ENCODE results near the gene SLPI.

The SLPI gene

DNA sequence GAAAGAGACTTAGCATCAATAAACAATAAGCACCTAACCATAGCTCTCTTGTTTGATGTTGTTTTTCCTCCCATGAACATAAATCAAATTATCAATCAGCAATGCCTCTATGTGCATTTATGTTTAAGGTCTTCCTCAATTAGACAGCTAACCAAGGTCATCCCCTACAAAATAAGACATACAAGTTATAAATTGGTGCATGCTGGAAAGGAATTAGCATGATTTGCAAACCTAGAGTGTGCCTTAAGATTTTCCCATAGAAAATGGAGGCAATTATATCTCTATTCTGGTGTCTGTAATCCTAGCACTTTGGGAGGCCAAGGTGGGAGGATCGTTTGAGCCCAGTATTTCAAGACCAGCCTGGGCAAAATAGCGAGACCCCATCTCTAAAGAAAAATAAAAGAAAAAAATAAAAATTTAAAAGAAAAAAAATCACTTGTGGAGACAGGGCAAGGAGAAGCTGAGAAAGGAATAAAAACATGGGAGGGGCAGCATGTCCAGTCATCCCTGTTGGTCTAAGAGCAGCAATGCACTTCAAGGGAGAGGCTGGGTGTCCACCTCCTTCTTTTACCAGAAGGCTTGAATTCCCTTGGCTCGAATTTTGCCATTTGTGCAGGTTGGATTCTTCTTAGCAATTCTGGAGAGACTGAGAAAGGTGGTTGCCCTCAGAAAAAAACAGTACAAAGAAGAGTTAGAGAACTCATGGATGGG is 9.3 kb upstream of the SLPI start:
- no peaks in the 10 kb centered on the region for H3K79me1 ChIP-seq (ENCODE audit: low read depth, low read length)
- no peak overlapping the region for H2BK15ac ChIP-seq (ENCODE audit: low read length)
- no peak overlapping the region for H3K18ac ChIP-seq (ENCODE audit: low read length)
- peaks cover 5 to 7% of the 10 kb centered on the region in 2 donors for H3K4me1 ChIP-seq (ENCODE audit: control insufficient read depth in 2 of 2, insufficient read depth in 1 of 2, low read depth in 1 of 2, low read length in 2 of 2)
- no peak overlapping the region for H3K27ac ChIP-seq (replicated peaks; ENCODE audit: low read length)
- H3K4ac ChIP-seq (ENCODE audit: low read length), result no peak overlapping the region
- no peaks in the 10 kb centered on the region for H3K36me3 ChIP-seq (replicated peaks in 1 of 2; ENCODE audit: control insufficient read depth in 2 of 2, insufficient read depth in 2 of 2, low read length in 2 of 2)
- no peak overlapping the region for H3K23ac ChIP-seq (ENCODE audit: low read depth, low read length, poor library complexity)
- DNase-seq (ENCODE audit: low spot score), result no peak
- no peak overlapping the region for H3K4me3 ChIP-seq (ENCODE audit: low read length in 2 of 2)
- no peak overlapping the region for H3K14ac ChIP-seq (ENCODE audit: low read length)
- no CpG with 5 or more reads among the region's 3 CpGs for WGBS, 2 donors (ENCODE audit: extremely low coverage in 2 of 2, insufficient read length in 2 of 2, insufficient replicate concordance in 1 of 2)
- H2BK12ac ChIP-seq (ENCODE audit: low read length), result no peak overlapping the region
- H3K4me2 ChIP-seq (ENCODE audit: insufficient read depth, low read length, poor library complexity, severe bottlenecking), result no peak overlapping the region
- no peak overlapping the region for H4K8ac ChIP-seq (ENCODE audit: low read depth, low read length)
- H4K91ac ChIP-seq (ENCODE audit: low read depth, low read length, poor library complexity), result no peak overlapping the region
- no peak overlapping the region for H2BK5ac ChIP-seq (ENCODE audit: low read length)
- H2AFZ ChIP-seq (ENCODE audit: low read length), result no peak overlapping the region
- H3K27me3 ChIP-seq (ENCODE audit: control insufficient read depth in 3 of 3, insufficient read depth in 3 of 3, low read depth in 1 of 3, low read length in 3 of 3), result peaks cover 0 to 5% (median 0%) of the 10 kb centered on the region in 3 experiments
- no peak overlapping the region for H3K9ac ChIP-seq (ENCODE audit: low read depth, low read length, poor library complexity)
- H2AK5ac ChIP-seq (ENCODE audit: low read depth, low read length), result no peak overlapping the region
- H3K9me3 ChIP-seq (replicated peaks in 1 of 2; ENCODE audit: control insufficient read depth in 2 of 2, insufficient read depth in 1 of 2, low read depth in 1 of 2, low read length in 2 of 2), result no peaks in the 10 kb centered on the region
- no peak overlapping the region for H2BK120ac ChIP-seq (ENCODE audit: low read depth, low read length)

DNA sequence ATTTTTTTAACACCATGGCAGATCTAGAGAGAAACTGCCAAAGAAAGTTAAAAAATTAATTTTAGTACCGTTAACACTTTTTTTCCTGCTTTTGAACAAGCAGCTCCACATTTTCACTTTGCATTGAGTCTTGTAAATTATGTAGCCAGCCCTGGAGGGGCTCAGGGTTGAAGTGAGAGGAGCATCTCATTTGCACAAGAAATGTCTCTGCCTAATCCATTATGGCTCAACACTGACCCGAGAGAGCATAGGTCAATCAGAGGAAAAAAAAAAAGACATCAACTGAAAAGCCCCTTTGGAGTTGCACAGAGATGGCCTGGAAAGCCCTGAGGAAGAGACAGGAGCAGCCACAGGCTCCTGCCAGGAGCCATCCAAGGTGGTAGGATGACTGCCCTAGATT is 4.3 kb upstream of the SLPI start:
- Histone ChIP-seq H3K9ac (ENCODE audit: low read depth, low read length, poor library complexity) (no peak overlapping the region), H3K27ac (replicated peaks; ENCODE audit: low read length) (no peak overlapping the region), H3K36me3 (replicated peaks in 1 of 2; ENCODE audit: control insufficient read depth in 2 of 2, insufficient read depth in 2 of 2, low read length in 2 of 2) (no peaks in the 10 kb centered on the region), H3K4me3 (ENCODE audit: low read length in 2 of 2) (no peak overlapping the region), H4K91ac (ENCODE audit: low read depth, low read length, poor library complexity) (no peak overlapping the region), H3K4me2 (ENCODE audit: insufficient read depth, low read length, poor library complexity, severe bottlenecking) (no peak overlapping the region), H2BK120ac (ENCODE audit: low read depth, low read length) (no peak overlapping the region), H2AK5ac (ENCODE audit: low read depth, low read length) (no peak overlapping the region), H2AFZ (ENCODE audit: low read length) (no peak overlapping the region), H4K8ac (ENCODE audit: low read depth, low read length) (no peak overlapping the region), H3K27me3 (ENCODE audit: control insufficient read depth in 3 of 3, insufficient read depth in 3 of 3, low read depth in 1 of 3, low read length in 3 of 3) (peaks cover 0 to 7% (median 0%) of the 10 kb centered on the region in 3 experiments), H3K9me3 (replicated peaks in 1 of 2; ENCODE audit: control insufficient read depth in 2 of 2, insufficient read depth in 1 of 2, low read depth in 1 of 2, low read length in 2 of 2) (no peaks in the 10 kb centered on the region), H3K4ac (ENCODE audit: low read length) (no peak overlapping the region), H3K4me1 (ENCODE audit: control insufficient read depth in 2 of 2, insufficient read depth in 1 of 2, low read depth in 1 of 2, low read length in 2 of 2) (peaks cover 12 to 17% of the 10 kb centered on the region in 2 donors), H3K79me1 (ENCODE audit: low read depth, low read length) (no peaks in the 10 kb centered on the region), H2BK5ac (ENCODE audit: low read length) (no peak overlapping the region), H2BK12ac (ENCODE audit: low read length) (no peak overlapping the region), H2BK15ac (ENCODE audit: low read length) (no peak overlapping the region), H3K23ac (ENCODE audit: low read depth, low read length, poor library complexity) (no peak overlapping the region), H3K18ac (ENCODE audit: low read length) (no peak overlapping the region), H3K14ac (ENCODE audit: low read length) (no peak overlapping the region)
- no CpG with 5 or more reads among the region's 2 CpGs for WGBS, 2 donors (ENCODE audit: extremely low coverage in 2 of 2, insufficient read length in 2 of 2, insufficient replicate concordance in 1 of 2)
- DNase-seq (ENCODE audit: low spot score), result peak; percentile 36

DNA sequence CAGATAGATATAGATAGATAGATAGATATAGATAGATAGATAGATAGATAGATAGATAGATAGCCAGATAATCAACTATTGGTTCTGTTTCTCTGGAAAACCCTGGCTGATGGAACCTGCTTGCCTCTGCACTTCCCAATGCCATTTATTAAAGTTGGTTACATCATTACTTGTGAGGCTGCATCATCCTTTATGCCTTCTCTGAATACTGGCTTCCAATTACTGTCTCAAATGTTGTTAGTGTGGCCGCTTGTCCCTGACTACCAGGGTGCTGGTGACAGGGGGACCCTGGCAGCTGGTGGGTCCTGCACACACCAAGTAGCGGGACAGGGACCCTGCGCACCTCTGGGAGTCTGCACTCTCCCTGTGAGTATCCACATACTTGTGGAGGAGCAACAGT is 3.9 kb upstream of the SLPI start:
- Histone ChIP-seq H3K4me2 (ENCODE audit: insufficient read depth, low read length, poor library complexity, severe bottlenecking) (no peak overlapping the region), H2AFZ (ENCODE audit: low read length) (no peak overlapping the region), H3K23ac (ENCODE audit: low read depth, low read length, poor library complexity) (no peak overlapping the region), H3K79me1 (ENCODE audit: low read depth, low read length) (no peaks in the 10 kb centered on the region), H3K27me3 (ENCODE audit: control insufficient read depth in 3 of 3, insufficient read depth in 3 of 3, low read depth in 1 of 3, low read length in 3 of 3) (peaks cover 0 to 8% (median 0%) of the 10 kb centered on the region in 3 experiments), H2BK120ac (ENCODE audit: low read depth, low read length) (no peak overlapping the region), H3K36me3 (replicated peaks in 1 of 2; ENCODE audit: control insufficient read depth in 2 of 2, insufficient read depth in 2 of 2, low read length in 2 of 2) (no peaks in the 10 kb centered on the region), H3K9me3 (replicated peaks in 1 of 2; ENCODE audit: control insufficient read depth in 2 of 2, insufficient read depth in 1 of 2, low read depth in 1 of 2, low read length in 2 of 2) (no peaks in the 10 kb centered on the region), H3K14ac (ENCODE audit: low read length) (no peak overlapping the region), H4K91ac (ENCODE audit: low read depth, low read length, poor library complexity) (no peak overlapping the region), H2BK12ac (ENCODE audit: low read length) (no peak overlapping the region), H3K4me1 (ENCODE audit: control insufficient read depth in 2 of 2, insufficient read depth in 1 of 2, low read depth in 1 of 2, low read length in 2 of 2) (peaks cover 12 to 17% of the 10 kb centered on the region in 2 donors), H3K4me3 (ENCODE audit: low read length in 2 of 2) (no peak overlapping the region), H3K4ac (ENCODE audit: low read length) (no peak overlapping the region), H2BK5ac (ENCODE audit: low read length) (no peak overlapping the region), H3K18ac (ENCODE audit: low read length) (peak overlapping the region; percentile 56), H4K8ac (ENCODE audit: low read depth, low read length) (no peak overlapping the region), H2AK5ac (ENCODE audit: low read depth, low read length) (no peak overlapping the region), H3K27ac (replicated peaks; ENCODE audit: low read length) (no peak overlapping the region), H2BK15ac (ENCODE audit: low read length) (no peak overlapping the region), H3K9ac (ENCODE audit: low read depth, low read length, poor library complexity) (no peak overlapping the region)
- WGBS, 2 donors (ENCODE audit: extremely low coverage in 2 of 2, insufficient read length in 2 of 2, insufficient replicate concordance in 1 of 2), result no CpG with 5 or more reads among the region's 3 CpGs
- no peak for DNase-seq (ENCODE audit: low spot score)

DNA sequence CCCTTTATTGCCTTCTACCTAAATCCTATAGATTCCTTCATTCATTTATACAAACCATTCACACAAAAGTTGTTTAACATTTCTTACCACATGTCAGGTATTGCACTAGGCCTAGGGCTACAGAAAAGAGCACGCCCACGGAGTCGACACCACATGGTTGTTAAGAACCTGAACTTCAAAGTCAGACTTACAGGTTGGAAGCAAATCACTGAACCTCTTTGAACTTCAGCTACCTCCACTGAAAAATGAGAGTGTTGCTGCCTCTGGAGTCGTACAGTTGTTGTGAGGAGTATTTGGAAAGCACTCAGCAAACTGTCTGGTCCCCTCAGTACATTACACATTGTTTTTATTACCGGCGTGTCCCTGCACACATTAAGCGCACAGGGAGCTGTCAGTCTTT is 3.3 kb upstream of the SLPI start:
- Histone ChIP-seq H3K4ac (ENCODE audit: low read length) (no peak overlapping the region), H2BK120ac (ENCODE audit: low read depth, low read length) (no peak overlapping the region), H3K4me3 (ENCODE audit: low read length in 2 of 2) (no peak overlapping the region), H2AK5ac (ENCODE audit: low read depth, low read length) (no peak overlapping the region), H3K18ac (ENCODE audit: low read length) (no peak overlapping the region), H3K27me3 (ENCODE audit: control insufficient read depth in 3 of 3, insufficient read depth in 3 of 3, low read depth in 1 of 3, low read length in 3 of 3) (peaks cover 0 to 11% (median 0%) of the 10 kb centered on the region in 3 experiments), H3K23ac (ENCODE audit: low read depth, low read length, poor library complexity) (no peak overlapping the region), H4K8ac (ENCODE audit: low read depth, low read length) (no peak overlapping the region), H2AFZ (ENCODE audit: low read length) (no peak overlapping the region), H3K4me1 (ENCODE audit: control insufficient read depth in 2 of 2, insufficient read depth in 1 of 2, low read depth in 1 of 2, low read length in 2 of 2) (peaks cover 12 to 17% of the 10 kb centered on the region in 2 donors), H2BK5ac (ENCODE audit: low read length) (no peak overlapping the region), H4K91ac (ENCODE audit: low read depth, low read length, poor library complexity) (no peak overlapping the region), H3K9ac (ENCODE audit: low read depth, low read length, poor library complexity) (no peak overlapping the region), H3K9me3 (replicated peaks in 1 of 2; ENCODE audit: control insufficient read depth in 2 of 2, insufficient read depth in 1 of 2, low read depth in 1 of 2, low read length in 2 of 2) (no peaks in the 10 kb centered on the region), H3K79me1 (ENCODE audit: low read depth, low read length) (no peaks in the 10 kb centered on the region), H2BK12ac (ENCODE audit: low read length) (no peak overlapping the region), H3K4me2 (ENCODE audit: insufficient read depth, low read length, poor library complexity, severe bottlenecking) (no peak overlapping the region), H3K27ac (replicated peaks; ENCODE audit: low read length) (no peak overlapping the region), H3K36me3 (replicated peaks in 1 of 2; ENCODE audit: control insufficient read depth in 2 of 2, insufficient read depth in 2 of 2, low read length in 2 of 2) (no peaks in the 10 kb centered on the region), H2BK15ac (ENCODE audit: low read length) (no peak overlapping the region), H3K14ac (ENCODE audit: low read length) (no peak overlapping the region)
- DNase-seq (ENCODE audit: low spot score), result no peak
- WGBS, 2 donors (ENCODE audit: extremely low coverage in 2 of 2, insufficient read length in 2 of 2, insufficient replicate concordance in 1 of 2), result no CpG with 5 or more reads among the region's 7 CpGs

Data from neuronal stem cell (in vitro differentiated cells).